Measurements from ENCODE around the gene CEP44.
A peak's percentile ranks its signal among the peaks of the same experiment; 100 is the strongest.
"Not testable (repeated sequence)": the region's sequence is repeated elsewhere in the genome, so short reads cannot be mapped to it uniquely, and the experiment has no call there.

Gene CEP44

GRCh38 chr4:174279433-174280155 lies 4.1 kb upstream of the CEP44 start:
- no peak for DNase-seq

- no peak for DNase-seq
These were observed 2.5 kb upstream of the CEP44 start for GRCh38 chr4:174281182-174281737.

GRCh38 chr4:174281901-174282300 lies 1.8 kb upstream of the CEP44 start:
- no peak for DNase-seq

- DNase-seq: peak; percentile 87
These were observed 740 bp upstream of the CEP44 start for GRCh38 chr4:174282836-174283506.

GRCh38 chr4:174284487-174284886 lies 776 bp downstream of the CEP44 start:
- DNase-seq: no peak

GRCh38 chr4:174286870-174287269 lies 3.2 kb downstream of the CEP44 start:
- no peak for DNase-seq

- no peak for DNase-seq
These were observed 8.8 kb downstream of the CEP44 start for GRCh38 chr4:174292473-174292872.

GRCh38 chr4:174294641-174295040 lies 10.9 kb downstream of the CEP44 start:
- DNase-seq: not testable (repeated sequence)

- DNase-seq: not testable (repeated sequence)
These were observed 11.4 kb downstream of the CEP44 start for GRCh38 chr4:174295142-174295541.

- no peak for DNase-seq
These were observed 20.0 kb downstream of the CEP44 start for GRCh38 chr4:174303687-174304086.

GRCh38 chr4:174304664-174305063 lies 21.0 kb downstream of the CEP44 start:
- no peak for DNase-seq

GRCh38 chr4:174305961-174306360 lies 22.2 kb downstream of the CEP44 start:
- DNase-seq: no peak

- no peak for DNase-seq
These were observed 24.0 kb downstream of the CEP44 start for GRCh38 chr4:174307694-174308093.

- no peak for DNase-seq
These were observed 29.3 kb downstream of the CEP44 start for GRCh38 chr4:174312993-174313392.

GRCh38 chr4:174314274-174314673 lies 30.6 kb downstream of the CEP44 start:
- no peak for DNase-seq

- DNase-seq: no peak
These were observed 31.1 kb downstream of the CEP44 start for GRCh38 chr4:174314770-174315169.

GRCh38 chr4:174316546-174316945 lies 32.8 kb downstream of the CEP44 start:
- DNase-seq: no peak

GRCh38 chr4:174316954-174317353 lies 33.2 kb downstream of the CEP44 start:
- no peak for DNase-seq

GRCh38 chr4:174317531-174317930 lies 33.8 kb downstream of the CEP44 start:
- DNase-seq: peak; percentile 30

- peak; percentile 1 for DNase-seq
These were observed 35.4 kb downstream of the CEP44 start for GRCh38 chr4:174318829-174319764.

GRCh38 chr4:174320494-174321199 lies 36.9 kb downstream of the CEP44 start:
- no peak for DNase-seq

GRCh38 chr4:174324236-174324635 lies 40.5 kb downstream of the CEP44 start:
- DNase-seq: no peak

Data from NCI-H2029 treated with DMSO at 0.1 percent for 48 hours (cell line).